Sigmoid colon (tissue), 4 donors: ENCODE data around the gene NUDT9.

Experiments used
- CTCF ChIP-seq, 4 experiments: fragments of 450-650 bp in 3 of 4; fragments of 200-600 bp in 1 of 4; IDR thresholded peaks; one replicate each; pipeline ENCODE4 v1.5.1; 2016 to 2019; ENCODE audit warnings: antibody characterized with exemption in 4 of 4, mild to moderate bottlenecking in 3 of 4, moderate library complexity in 2 of 4
- EP300 ChIP-seq, 4 donors: sonication (generic); formaldehyde crosslinking; IDR thresholded peaks; one replicate each; pipeline ENCODE4 v1.6.1; 2017; ENCODE audit warnings: antibody characterized with exemption in 4 of 4
- POLR2A ChIP-seq, 2 donors: fragments of 450-650 bp; IDR thresholded peaks; one replicate each; pipeline ENCODE4 v1.6.1; 2016; ENCODE audit warnings: antibody characterized with exemption in 2 of 2, mild to moderate bottlenecking in 2 of 2, moderate library complexity in 2 of 2
- POLR2AphosphoS5 ChIP-seq, 4 donors: sonication (generic); formaldehyde crosslinking; IDR thresholded peaks; one replicate each; pipeline ENCODE4 v1.6.1; 2017; ENCODE audit warnings: antibody characterized with exemption in 4 of 4

GRCh38 chr4:87493115-87493514 lies 70.7 kb downstream of the NUDT9 start:
- TF ChIP-seq CTCF (IDR thresholded peaks at IDR 0.05) (no peak), POLR2A (IDR thresholded peaks at IDR 0.05) (no peak), EP300 (IDR thresholded peaks at IDR 0.05) (no peak), POLR2AphosphoS5 (IDR thresholded peaks at IDR 0.05) (peak in 1 of 4 donors; percentile 5)
